ENCODE results near the gene NRL.

GRCh38 chr14:24093207-24093900, 21.4 kb downstream of the NRL start:
- TF ChIP-seq HDAC2 (IDR thresholded peaks at IDR 0.05) (no peak), MAX (IDR thresholded peaks at IDR 0.05) (no peak), EP300 (IDR thresholded peaks at IDR 0.05) (no peak), CTCF (IDR thresholded peaks at IDR 0.05) (no peak), REST (IDR thresholded peaks at IDR 0.05) (no peak), GATA3 (IDR thresholded peaks at IDR 0.05; ENCODE audit: borderline replicate concordance) (no peak), POLR2A (IDR thresholded peaks at IDR 0.05; ENCODE audit: low read length) (no peak), BHLHE40 (IDR thresholded peaks at IDR 0.05; ENCODE audit: low read depth, low read length) (no peak), USF2 (IDR thresholded peaks at IDR 0.05) (no peak)
